WTC11 (cell line): ENCODE measurements around the gene HMX3. TPM values are rescaled to one million over a fixed set of nuclear protein-coding genes. Genes with fewer than 3 reads are reported as not detected.
"Not testable (repeated sequence)": the region's sequence is repeated elsewhere in the genome, so short reads cannot be mapped to it uniquely, and the experiment has no call there.

Experiments
- ATAC-seq: fragments of 200-7000 bp; cut with Tn5 transposase; 2 replicates; pipeline ENCODE4 v1.10.0; 2021; ENCODE audit warnings: mild to moderate bottlenecking, moderate library complexity
- CTCF ChIA-PET: fragments of 300-600 bp; sonication (Branson Sonifier 250); formaldehyde crosslinking; loops from one replicate; lab custom pipeline; 2021; ENCODE audit warnings: antibody characterized with exemption; lab: Charles Lee
- POLR2A ChIA-PET: fragments of 350-600 bp; sonication (Branson Sonifier 250); formaldehyde crosslinking; loops from one replicate; lab custom pipeline; 2021; ENCODE audit warnings: antibody characterized with exemption; lab: Charles Lee
- DNase-seq: peaks from one replicate; pipeline ENCODE4 v3.0.0; 2021; ENCODE audit warnings: low spot score
- H3K27ac Mint-ChIP-seq: 2 replicates; pipeline ENCODE4 v1.8.0; 2021; ENCODE audit warnings: mixed read lengths
- H3K27me3 Mint-ChIP-seq: 2 replicates; pipeline ENCODE4 v1.8.0; 2021; ENCODE audit warnings: low read depth, mild to moderate bottlenecking, moderate library complexity, mixed read lengths
- H3K36me3 Mint-ChIP-seq: 2 replicates; pipeline ENCODE4 v1.8.0; 2021; ENCODE audit warnings: mixed read lengths
- H3K4me1 Mint-ChIP-seq: 2 replicates; pipeline ENCODE4 v1.8.0; 2022; ENCODE audit warnings: mixed read lengths
- H3K4me3 Mint-ChIP-seq: 2 replicates; pipeline ENCODE4 v1.8.0; 2021; ENCODE audit warnings: mild to moderate bottlenecking, moderate library complexity, mixed read lengths
- H3K9me3 Mint-ChIP-seq: 2 replicates; pipeline ENCODE4 v1.8.0; 2021; ENCODE audit warnings: mixed read lengths
- ATF2 ChIP-seq: sonication (generic); formaldehyde crosslinking; IDR thresholded peaks from 2 replicates; pipeline ENCODE4 v1.8.1; 2022; ENCODE audit warnings: low read depth, missing genetic modification reagents, borderline replicate concordance
- CBFB ChIP-seq: sonication (generic); formaldehyde crosslinking; IDR thresholded peaks from 2 replicates; pipeline ENCODE4 v1.8.1; 2022; ENCODE audit warnings: mild to moderate bottlenecking, low read depth, missing genetic modification reagents
- CDX4 ChIP-seq: fragments of 250-450 bp; sonication (Bioruptor Pico); IDR thresholded peaks from 2 replicates; pipeline ENCODE4 v1.9.0; 2021; ENCODE audit warnings: moderate library complexity, mild to moderate bottlenecking, inconsistent platforms, borderline replicate concordance
- ERG ChIP-seq: fragments of 250-450 bp; sonication (Bioruptor Pico); IDR thresholded peaks from 2 replicates; pipeline ENCODE4 v1.8.0; 2021; ENCODE audit warnings: mild to moderate bottlenecking
- FOXJ3 ChIP-seq: sonication (generic); formaldehyde crosslinking; IDR thresholded peaks from 2 replicates; pipeline ENCODE4 v1.9.0; 2021; ENCODE audit warnings: missing genetic modification reagents, mild to moderate bottlenecking, borderline replicate concordance
- FOXP4 ChIP-seq: sonication (generic); formaldehyde crosslinking; IDR thresholded peaks from 2 replicates; pipeline ENCODE4 v1.8.0; 2022; ENCODE audit warnings: mild to moderate bottlenecking, missing genetic modification reagents
- GRHL2 ChIP-seq: fragments of 250-450 bp; sonication (Bioruptor Pico); IDR thresholded peaks from 2 replicates; pipeline ENCODE4 v1.8.0; 2022; ENCODE audit warnings: mild to moderate bottlenecking, moderate library complexity; ENCODE audit not compliant: insufficient replicate concordance, severe bottlenecking
- MXD4 ChIP-seq: fragments of 250-450 bp; sonication (Bioruptor Pico); IDR thresholded peaks from 2 replicates; pipeline ENCODE4 v1.8.0; 2021; ENCODE audit warnings: mild to moderate bottlenecking, moderate library complexity, borderline replicate concordance
- NR2C2 ChIP-seq: sonication (generic); formaldehyde crosslinking; IDR thresholded peaks from 2 replicates; pipeline ENCODE4 v1.8.0; 2022; ENCODE audit warnings: mild to moderate bottlenecking, missing genetic modification reagents
- PREB ChIP-seq: sonication (generic); formaldehyde crosslinking; IDR thresholded peaks from 2 replicates; pipeline ENCODE4 v1.8.1; 2022; ENCODE audit warnings: mild to moderate bottlenecking, missing genetic modification reagents, moderate library complexity, borderline replicate concordance
- PRRX2 ChIP-seq: fragments of 250-450 bp; sonication (Bioruptor Pico); IDR thresholded peaks from 2 replicates; pipeline ENCODE4 v1.8.0; 2021; ENCODE audit warnings: mild to moderate bottlenecking
- RELA ChIP-seq: sonication (generic); formaldehyde crosslinking; IDR thresholded peaks from 2 replicates; pipeline ENCODE4 v1.8.1; 2022; ENCODE audit warnings: missing genetic modification reagents, mild to moderate bottlenecking, borderline replicate concordance
- SMAD3 ChIP-seq: sonication (generic); formaldehyde crosslinking; IDR thresholded peaks from 2 replicates; pipeline ENCODE4 v1.8.0; 2022; ENCODE audit warnings: missing genetic modification reagents, mild to moderate bottlenecking, borderline replicate concordance
- TEAD4 ChIP-seq: sonication (generic); formaldehyde crosslinking; IDR thresholded peaks from 2 replicates; pipeline ENCODE4 v1.8.0; 2022; ENCODE audit warnings: mild to moderate bottlenecking, missing genetic modification reagents
- USF1 ChIP-seq: sonication (generic); formaldehyde crosslinking; IDR thresholded peaks from 2 replicates; pipeline ENCODE4 v1.8.0; 2022; ENCODE audit warnings: mild to moderate bottlenecking, missing genetic modification reagents
- ZNF219 ChIP-seq: sonication (generic); formaldehyde crosslinking; IDR thresholded peaks from 2 replicates; pipeline ENCODE4 v1.8.0; 2023; ENCODE audit warnings: missing genetic modification reagents, mild to moderate bottlenecking, borderline replicate concordance
- ZNF281 ChIP-seq: sonication (generic); formaldehyde crosslinking; IDR thresholded peaks from 2 replicates; pipeline ENCODE4 v1.8.0; 2023; ENCODE audit warnings: mild to moderate bottlenecking, missing genetic modification reagents
- ZNF416 ChIP-seq: fragments of 250-450 bp; sonication (Bioruptor Pico); IDR thresholded peaks from 2 replicates; pipeline ENCODE4 v1.9.0; 2021; ENCODE audit warnings: mild to moderate bottlenecking, inconsistent platforms
- ZNF423 ChIP-seq: fragments of 250-450 bp; sonication (Bioruptor Pico); IDR thresholded peaks from 2 replicates; pipeline ENCODE4 v2.1.2; 2022; ENCODE audit warnings: mild to moderate bottlenecking, moderate library complexity
- total RNA-seq: library from RNA; stranded (reverse); gene quantifications from 3 replicates; pipeline ENCODE4 v1.2.3, GENCODE V29; 2021

The HMX3 gene
- total RNA-seq, 1 experiment from 2014 or later, result not detected

- no peak for DNase-seq
- Mint-ChIP-seq H3K36me3 (peaks cover 42% of the 10 kb centered on the region), H3K27me3 (no peaks in the 10 kb centered on the region), H3K27ac (no peak overlapping the region), H3K4me3 (no peak overlapping the region), H3K4me1 (no peaks in the 10 kb centered on the region), H3K9me3 (peaks cover 13% of the 10 kb centered on the region)
- CTCF ChIA-PET, result no interaction called here
- no peak for TF ChIP-seq TEAD4
- TF ChIP-seq PRRX2, result no peak
- TF ChIP-seq ZNF416, result no peak
- TF ChIP-seq ZNF281 (CRISPR knock-in tag), result no peak
- TF ChIP-seq RELA (CRISPR knock-in tag), result no peak
- no peak for TF ChIP-seq FOXJ3 (CRISPR knock-in tag)
- no peak for TF ChIP-seq GRHL2 (CRISPR knock-in tag)
- no peak for TF ChIP-seq ZNF219
- no peak for TF ChIP-seq FOXP4
- no peak for TF ChIP-seq PREB (CRISPR knock-in tag)
- TF ChIP-seq ATF2 (CRISPR knock-in tag), result no peak
- TF ChIP-seq ERG, result no peak
- no peak for TF ChIP-seq SMAD3
- TF ChIP-seq NR2C2 (CRISPR knock-in tag), result no peak
- no peak for TF ChIP-seq ZNF423
- no peak for TF ChIP-seq CDX4 (CRISPR knock-in tag)
- TF ChIP-seq USF1, result no peak
- no peak for TF ChIP-seq MXD4 (CRISPR knock-in tag)
- no peak for TF ChIP-seq CBFB
- POLR2A ChIA-PET, result no interaction called here
- peak; percentile 58 for ATAC-seq
These were observed 39.9 kb downstream of the HMX3 start for GRCh38 chr10:123175389-123176387.

- not testable (repeated sequence) for H3K27me3 Mint-ChIP-seq, H3K4me1 Mint-ChIP-seq, H3K4me3 Mint-ChIP-seq, DNase-seq, ATAC-seq, H3K27ac Mint-ChIP-seq
- CTCF ChIA-PET, result interaction anchor here (0.8 kb wide), 1 partner anchor 12 kb away, joined by 3 read pairs; no protein-coding TSS in a partner anchor
- Mint-ChIP-seq H3K9me3 (peaks cover 26% of the 10 kb centered on the region), H3K36me3 (peaks cover 44% of the 10 kb centered on the region)
- POLR2A ChIA-PET, result interaction anchor here (0.6 kb wide), 1 partner anchor 421 kb away, joined by 4 read pairs; no protein-coding TSS in a partner anchor
These were observed 42.6 kb downstream of the HMX3 start for GRCh38 chr10:123178390-123178789.
